Adrenal gland (tissue), 12 donors: ENCODE data around the gene CD81. TPM values are rescaled to one million over a fixed set of nuclear protein-coding genes. Genes with fewer than 3 reads are reported as not detected.

Source experiments
- DNase-seq, 7 donors: peaks; one replicate each; pipeline ENCODE4 v3.0.0-alpha.2; 2019 to 2020
- H3K27ac ChIP-seq, 5 donors: fragments of 200-600 bp; sonication (generic) in 4 of 5; 1 replicate in 3 of 5; 2 replicates in 2 of 5; pipeline versions ENCODE4 v1.5.1 to v1.8.0; 2016 to 2020; ENCODE audit warnings: mild to moderate bottlenecking in 1 of 5
- H3K27me3 ChIP-seq: fragments of 200-600 bp; 2 replicates; pipeline ENCODE4 v1.8.0; 2021
- H3K36me3 ChIP-seq, 2 donors: fragments of 200-600 bp; replicated peaks in 1 of 2; 1 replicate in 1 of 2; 2 replicates in 1 of 2; pipeline versions ENCODE4 v1.5.1 to v1.8.0; 2018 to 2022
- H3K4me1 ChIP-seq, 2 donors: fragments of 200-600 bp; replicated peaks in 1 of 2; 1 replicate in 1 of 2; 2 replicates in 1 of 2; pipeline versions ENCODE4 v1.5.1 to v1.8.0; 2018 to 2021
- H3K4me3 ChIP-seq, 4 donors: fragments of 200-600 bp; sonication (generic) in 3 of 4; one replicate each; pipeline ENCODE4 v1.5.1; 2016 to 2018
- H3K9me3 ChIP-seq, 3 donors: fragments of 200-600 bp; sonication (generic) in 1 of 3; replicated peaks in 1 of 3; 1 replicate in 2 of 3; 2 replicates in 1 of 3; pipeline versions ENCODE4 v1.5.1 to v1.8.0; 2016 to 2021
- POLR2A ChIP-seq, 2 donors: fragments of 450-650 bp; IDR thresholded peaks; one replicate each; pipeline ENCODE4 v1.6.1; 2017; ENCODE audit warnings: antibody characterized with exemption in 2 of 2, mild to moderate bottlenecking in 2 of 2, moderate library complexity in 1 of 2
- WGBS, 4 donors: extraction: QIAGEN DNeasy Blood & Tissue Kit in 2 of 4; methylation state at CpG; one replicate each; pipeline versions ENCODE4 v1.1.5 to v1.1.7; 2013 to 2017; 5-methylcytosine and 5-hydroxymethylcytosine counted together
- intact Hi-C, 2 donors: fragments of 100-400 bp; cut with DNase I; formaldehyde crosslinking; loops; one replicate each; pipeline versions ENCODE4 v1.14.1 to v1.15.0; 2022 to 2023
- polyA plus RNA-seq, 3 donors: library from polyadenylated mRNA; stranded (reverse); fragments of 200-250 nt in 2 of 3; fragments of 350-450 nt in 1 of 3; fragmentation: Illumina TruSeq in 1 of 3; extraction: RNeasy Lipid Tissue Mini Kit (QIAGEN cat#74804) in 1 of 3; gene quantifications; one replicate each; pipeline ENCODE4 v1.2.3, GENCODE V29; 2013 to 2014
- total RNA-seq, 9 donors: library from RNA; depleted of rRNA in 4 of 9; stranded (reverse); fragments of >200 nt in 4 of 9; fragments of 120-200 nt in 1 of 9; fragmentation: NEBNext Ultra II Directional in 1 of 9; extraction: Animal tissue kit (Norgen Biotek cat#: 25700) in 1 of 9; gene quantifications; one replicate each; pipeline versions ENCODE4 v1.1.0 to v1.2.4, GENCODE V29; 2013 to 2023
- TF ChIP-seq, protein P1 (sequence below), 6 experiments: fragments of 450-650 bp in 4 of 6; fragments of 200-600 bp in 2 of 6; sonication (generic) in 1 of 6; IDR thresholded peaks; 1 replicate in 5 of 6; 2 replicates in 1 of 6; pipeline versions ENCODE4 v1.5.1 to v1.8.0; 2016 to 2021; ENCODE audit warnings: antibody characterized with exemption in 6 of 6, mild to moderate bottlenecking in 2 of 6, moderate library complexity in 1 of 6
- donor health status: healthy with polysubstance abuse.
- donor health status: Bipolar disorder and iron deficiency.
- donor health status: DM: yes; HTN: yes; CAD: no.
- donor health status: DM: no; HTN: no; CAD: no.
- donor health status: DM: no; HTN: no; CAD: no.
- donor health status: DM: yes; HTN: yes; CAD: no.

CD81 gene
- total and polyA plus RNA-seq, 12 donors = 40.9 to 444 (median 275) TPM

DNA sequence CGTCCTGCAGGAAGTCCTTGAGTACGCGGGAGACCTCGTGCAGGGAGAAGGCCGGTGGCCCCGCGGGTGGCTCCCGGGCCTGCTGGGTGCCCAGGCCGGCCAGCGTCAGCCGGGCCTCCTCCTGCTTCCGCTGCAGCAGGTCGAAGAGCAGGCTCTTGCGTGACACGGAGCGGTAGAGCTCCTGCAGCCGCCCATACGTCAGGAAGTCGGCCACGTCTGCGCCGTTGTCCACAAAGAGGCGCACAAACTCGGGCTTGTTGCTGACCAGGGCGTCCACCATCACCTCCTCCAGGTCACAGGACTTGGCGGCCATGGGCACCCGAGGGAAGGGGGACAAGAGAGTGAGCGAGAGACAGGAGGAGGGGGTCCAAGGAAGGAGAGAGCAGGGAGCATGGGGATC is 38.1 kb downstream of the CD81 start:
- no peaks in the 10 kb centered on the region for H3K36me3 ChIP-seq
- no peaks in the 10 kb centered on the region for H3K4me1 ChIP-seq
- intact Hi-C loops = no loop called here
- H3K27me3 ChIP-seq = peaks cover 15% of the 10 kb centered on the region
- H3K9me3 ChIP-seq = no peaks in the 10 kb centered on the region
- no peak for DNase-seq
- H3K27ac ChIP-seq = no peak overlapping the region
- TF ChIP-seq POLR2A (IDR thresholded peaks at IDR 0.05) = no peak
- TF ChIP-seq, protein P1, sequence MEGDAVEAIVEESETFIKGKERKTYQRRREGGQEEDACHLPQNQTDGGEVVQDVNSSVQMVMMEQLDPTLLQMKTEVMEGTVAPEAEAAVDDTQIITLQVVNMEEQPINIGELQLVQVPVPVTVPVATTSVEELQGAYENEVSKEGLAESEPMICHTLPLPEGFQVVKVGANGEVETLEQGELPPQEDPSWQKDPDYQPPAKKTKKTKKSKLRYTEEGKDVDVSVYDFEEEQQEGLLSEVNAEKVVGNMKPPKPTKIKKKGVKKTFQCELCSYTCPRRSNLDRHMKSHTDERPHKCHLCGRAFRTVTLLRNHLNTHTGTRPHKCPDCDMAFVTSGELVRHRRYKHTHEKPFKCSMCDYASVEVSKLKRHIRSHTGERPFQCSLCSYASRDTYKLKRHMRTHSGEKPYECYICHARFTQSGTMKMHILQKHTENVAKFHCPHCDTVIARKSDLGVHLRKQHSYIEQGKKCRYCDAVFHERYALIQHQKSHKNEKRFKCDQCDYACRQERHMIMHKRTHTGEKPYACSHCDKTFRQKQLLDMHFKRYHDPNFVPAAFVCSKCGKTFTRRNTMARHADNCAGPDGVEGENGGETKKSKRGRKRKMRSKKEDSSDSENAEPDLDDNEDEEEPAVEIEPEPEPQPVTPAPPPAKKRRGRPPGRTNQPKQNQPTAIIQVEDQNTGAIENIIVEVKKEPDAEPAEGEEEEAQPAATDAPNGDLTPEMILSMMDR (IDR thresholded peaks at IDR 0.05) = no peak
- H3K4me3 ChIP-seq = no peak overlapping the region
- 78 to 88% (median 86%) methylated on average over 14 to 28 of the region's 28 CpGs for WGBS, 4 donors

GRCh38 chr11:2415601-2416380 is 38.7 kb downstream of the CD81 start:
- intact Hi-C loops = no loop called here
- TF ChIP-seq, protein P1 (IDR thresholded peaks at IDR 0.05) = no peak
- TF ChIP-seq POLR2A (IDR thresholded peaks at IDR 0.05) = no peak
- WGBS, 4 donors = 79 to 83% (median 82%) methylated on average over 3 to 34 of the region's 34 CpGs

GRCh38 chr11:2416765-2417164 is 39.7 kb downstream of the CD81 start:
- H3K9me3 ChIP-seq = no peaks in the 10 kb centered on the region
- peaks cover 0 to 4% of the 10 kb centered on the region in 2 donors for H3K4me1 ChIP-seq
- intact Hi-C loops = no loop called here
- no peak overlapping the region for H3K27ac ChIP-seq
- no peaks in the 10 kb centered on the region for H3K36me3 ChIP-seq
- no peak for DNase-seq
- H3K4me3 ChIP-seq = no peak overlapping the region
- peaks cover 7% of the 10 kb centered on the region for H3K27me3 ChIP-seq
- WGBS, 4 donors = 71 to 80% (median 77%) methylated on average over 17 to 18 of the region's 18 CpGs
- TF ChIP-seq, protein P1 (IDR thresholded peaks at IDR 0.05) = no peak
- no peak for TF ChIP-seq POLR2A (IDR thresholded peaks at IDR 0.05)

More at GRCh38 chr11:2415601-2416380, 38.7 kb downstream of the CD81 start:
- no peak overlapping the region for H3K4me3 ChIP-seq
- H3K4me1 ChIP-seq = peaks cover 0 to 4% of the 10 kb centered on the region in 2 donors
- DNase-seq = no peak
- H3K27me3 ChIP-seq = peaks cover 9% of the 10 kb centered on the region
- no peaks in the 10 kb centered on the region for H3K36me3 ChIP-seq
- H3K27ac ChIP-seq = no peak overlapping the region
- no peaks in the 10 kb centered on the region for H3K9me3 ChIP-seq

DNA sequence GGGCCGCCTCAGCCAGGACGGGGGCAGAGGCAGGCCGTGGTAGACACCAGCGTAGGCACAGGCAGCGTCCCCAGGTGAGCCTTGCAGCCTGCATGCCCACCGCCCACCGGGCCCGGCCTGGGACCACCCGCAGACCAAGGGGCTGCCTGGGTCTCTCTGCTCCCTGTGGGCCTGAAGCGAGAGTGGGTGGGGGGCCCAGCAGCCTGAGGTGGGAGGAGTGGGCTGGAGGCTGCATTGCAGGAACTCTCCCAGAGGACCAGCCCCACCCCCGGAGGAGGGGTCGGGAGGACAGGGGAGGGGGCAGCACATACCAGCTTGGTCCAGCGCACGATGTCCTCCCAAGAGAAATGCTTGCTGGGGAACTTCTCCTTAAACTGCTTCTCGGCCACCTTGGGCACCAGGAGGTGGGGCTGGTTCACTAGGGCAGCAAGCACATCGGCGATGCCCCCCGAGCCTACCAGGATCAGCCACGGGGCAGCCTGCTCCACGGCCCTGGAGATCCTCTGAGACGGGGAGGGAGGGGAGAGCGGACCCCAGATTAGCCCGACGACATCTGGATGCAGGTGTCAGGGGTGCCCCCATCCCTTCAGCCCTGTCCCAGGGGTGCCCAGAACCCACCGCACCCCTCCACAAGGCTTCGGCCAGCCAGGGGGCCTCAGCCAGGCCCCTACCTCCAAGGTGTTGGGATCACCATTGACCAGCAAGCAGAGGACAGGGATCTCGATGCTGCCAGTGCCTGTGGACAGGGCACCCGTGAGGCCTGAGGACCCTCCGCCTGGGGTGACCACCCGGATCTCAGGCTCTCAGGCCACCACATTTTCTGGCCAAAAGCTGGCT is 41.0 kb downstream of the CD81 start:
- H3K9me3 ChIP-seq = no peaks in the 10 kb centered on the region
- intact Hi-C loops = loop anchor here (2.0 kb wide), 2 partner anchors 109 to 221 kb away; no protein-coding TSS in a partner anchor
- DNase-seq = no peak
- H3K27me3 ChIP-seq = peaks cover 7% of the 10 kb centered on the region
- WGBS, 4 donors = 63 to 80% (median 72%) methylated on average over 15 to 30 of the region's 30 CpGs
- H3K36me3 ChIP-seq = no peaks in the 10 kb centered on the region
- H3K27ac ChIP-seq = no peak overlapping the region
- TF ChIP-seq POLR2A (IDR thresholded peaks at IDR 0.05) = no peak
- TF ChIP-seq, protein P1 (IDR thresholded peaks at IDR 0.05) = no peak
- H3K4me1 ChIP-seq = peaks cover 0 to 4% of the 10 kb centered on the region in 2 donors
- H3K4me3 ChIP-seq = no peak overlapping the region
